SHP77 (cell line): Measurements from ENCODE around the gene KLHL21.
A peak's percentile ranks its signal among the peaks of the same experiment; 100 is the strongest.

Source experiments
- DNase-seq, 2 experiments: peaks; one replicate each; lab custom pipeline; 2025; lab: John Stamatoyannopoulos, UW

Gene KLHL21

DNA sequence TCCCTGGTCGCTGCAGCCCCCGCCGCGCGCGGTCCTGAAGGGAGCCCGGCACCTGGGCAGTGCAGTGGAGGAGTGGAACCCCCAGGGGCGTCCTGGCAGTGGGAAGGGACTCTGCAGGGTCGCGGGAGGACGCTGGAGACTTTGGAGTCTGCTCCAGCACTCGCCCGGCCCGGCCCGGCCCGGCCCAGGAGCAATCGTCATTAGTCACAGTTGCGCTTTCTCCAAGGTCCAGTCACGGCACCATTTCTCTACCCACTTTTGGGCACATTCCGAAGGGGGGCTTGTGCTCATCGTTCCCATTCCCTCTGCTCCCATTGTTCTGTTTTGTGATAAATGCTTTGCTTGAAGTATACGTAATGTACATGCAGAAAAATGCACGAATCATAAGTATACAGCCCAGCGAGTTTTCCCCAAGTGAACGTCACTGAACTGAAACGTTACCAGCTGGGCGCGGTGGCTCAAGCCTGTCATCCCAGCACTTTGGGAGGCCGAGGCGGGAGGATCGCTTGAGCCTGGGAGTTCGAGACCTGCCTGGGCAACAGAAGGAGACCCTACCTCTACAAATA lies 23.0 kb upstream of the KLHL21 start:
- DNase-seq = no peak

DNA sequence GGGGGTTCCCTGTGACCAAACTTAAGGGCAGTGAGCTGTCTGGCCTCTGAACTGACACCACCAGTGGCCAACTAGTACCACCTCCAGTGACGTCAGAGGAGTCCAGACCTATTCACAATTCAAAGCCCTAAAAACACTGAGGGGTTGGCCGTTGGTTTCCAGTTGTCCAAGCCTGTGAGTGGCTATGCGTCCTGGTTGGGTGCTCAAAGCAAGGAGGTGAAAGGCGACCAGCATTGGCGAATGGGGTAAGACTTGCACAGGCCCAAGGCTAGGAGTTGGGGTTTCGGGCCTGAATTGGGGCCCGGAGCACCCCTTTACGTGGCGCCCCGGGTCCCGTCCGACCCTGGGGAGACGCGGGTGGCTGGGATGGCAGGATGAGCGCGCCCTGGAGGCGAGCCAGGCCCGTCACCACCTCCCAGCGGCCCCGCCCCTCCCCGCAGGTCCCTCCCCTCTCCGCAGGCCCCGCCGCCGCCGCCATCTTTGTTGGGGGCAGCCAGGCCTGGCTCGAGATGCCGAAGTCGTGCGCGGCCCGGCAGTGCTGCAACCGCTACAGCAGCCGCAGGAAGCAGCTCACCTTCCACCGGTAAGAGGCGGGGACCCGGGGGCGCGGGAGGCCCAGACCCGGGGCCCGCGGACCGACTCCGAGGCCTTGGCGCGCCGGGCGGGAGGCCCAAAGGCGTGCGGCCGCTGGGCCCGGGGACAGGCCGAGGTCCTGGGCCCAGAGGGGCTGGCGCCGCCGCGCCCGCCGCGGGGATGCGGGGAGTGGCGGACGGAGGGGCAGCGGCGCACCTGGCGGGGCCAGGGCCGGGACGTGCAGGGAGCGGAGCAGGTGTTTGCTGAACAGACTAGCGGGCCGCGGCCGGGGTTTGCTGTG lies 22.3 kb upstream of the KLHL21 start, which contains the start of gene THAP3:
THAP3 (plus strand) TSS at position 159 of the 874 bp plus-strand sequence; CDS start at position 510, 351 bp downstream.
- peak; percentile 64 to 77 for DNase-seq

DNA sequence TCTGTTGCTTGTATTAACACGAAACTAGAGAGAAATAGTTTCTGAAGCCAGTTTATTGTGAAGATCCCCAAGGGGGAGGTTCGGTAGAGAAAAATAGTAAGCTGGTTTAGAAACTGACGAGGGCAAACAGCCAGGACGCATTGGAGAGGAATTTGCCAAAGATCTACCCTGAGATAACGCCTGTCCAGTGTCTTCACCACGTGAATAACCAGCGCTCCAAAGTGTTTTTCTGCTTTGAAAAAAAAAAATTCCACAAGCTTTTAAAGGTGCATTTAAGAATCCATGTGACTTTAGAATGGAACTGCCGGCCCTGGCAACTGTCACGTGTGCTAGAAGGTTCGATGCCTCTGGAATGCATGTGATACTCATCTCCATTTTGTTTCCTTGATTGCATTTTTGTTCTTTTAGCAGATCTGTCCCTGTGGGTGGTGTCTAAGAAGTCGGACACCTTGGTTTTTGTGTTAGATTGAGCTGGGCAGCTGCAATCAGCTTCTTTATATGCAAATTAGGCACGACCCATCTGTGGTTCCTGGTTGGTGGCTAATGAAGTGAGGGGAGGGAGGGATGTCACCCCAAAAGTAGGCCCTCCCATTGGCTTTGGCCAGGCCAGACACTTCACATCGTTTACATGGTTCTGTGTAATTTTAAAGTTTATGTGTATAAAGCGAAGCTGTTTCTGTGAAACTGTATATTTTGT lies 20.7 kb upstream of the KLHL21 start:
- DNase-seq = no peak

DNA sequence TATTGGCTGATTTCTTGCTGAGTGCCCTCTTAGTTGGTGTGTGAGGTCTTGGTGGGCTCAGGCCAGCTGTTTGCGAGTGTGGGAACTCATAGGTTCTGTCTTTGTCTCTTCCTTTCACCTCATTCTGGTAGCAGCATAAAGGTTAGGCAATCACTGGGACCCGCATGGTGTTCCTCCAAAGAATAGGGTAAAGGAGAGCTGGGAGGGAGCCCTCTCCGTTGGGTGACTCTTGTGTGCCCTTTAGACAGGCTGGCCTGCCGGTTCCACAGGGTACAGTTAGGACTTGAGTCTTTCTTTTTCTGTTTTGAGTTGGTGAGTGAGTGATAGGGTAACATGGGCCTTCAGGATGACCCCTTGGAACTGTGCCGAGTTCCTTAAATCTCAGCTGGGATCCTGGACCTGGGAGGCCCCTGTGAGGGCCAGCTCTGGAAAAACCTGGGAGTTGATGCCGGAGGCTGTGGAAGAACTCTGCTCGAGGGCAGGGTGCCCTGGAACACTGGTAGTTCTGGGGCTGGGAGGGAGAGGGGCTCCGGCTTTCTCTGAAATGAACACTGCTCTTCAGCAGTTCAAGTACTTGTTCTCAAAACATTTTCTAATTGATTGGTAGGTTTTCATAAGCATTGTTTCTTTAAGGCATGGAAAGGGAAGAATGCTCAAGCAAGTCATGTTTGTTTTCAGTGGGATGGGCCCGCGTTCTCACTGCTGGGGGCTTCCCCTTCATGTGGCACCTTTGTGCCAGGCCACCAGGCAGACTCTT lies 19.9 kb upstream of the KLHL21 start:
- DNase-seq = no peak

DNA sequence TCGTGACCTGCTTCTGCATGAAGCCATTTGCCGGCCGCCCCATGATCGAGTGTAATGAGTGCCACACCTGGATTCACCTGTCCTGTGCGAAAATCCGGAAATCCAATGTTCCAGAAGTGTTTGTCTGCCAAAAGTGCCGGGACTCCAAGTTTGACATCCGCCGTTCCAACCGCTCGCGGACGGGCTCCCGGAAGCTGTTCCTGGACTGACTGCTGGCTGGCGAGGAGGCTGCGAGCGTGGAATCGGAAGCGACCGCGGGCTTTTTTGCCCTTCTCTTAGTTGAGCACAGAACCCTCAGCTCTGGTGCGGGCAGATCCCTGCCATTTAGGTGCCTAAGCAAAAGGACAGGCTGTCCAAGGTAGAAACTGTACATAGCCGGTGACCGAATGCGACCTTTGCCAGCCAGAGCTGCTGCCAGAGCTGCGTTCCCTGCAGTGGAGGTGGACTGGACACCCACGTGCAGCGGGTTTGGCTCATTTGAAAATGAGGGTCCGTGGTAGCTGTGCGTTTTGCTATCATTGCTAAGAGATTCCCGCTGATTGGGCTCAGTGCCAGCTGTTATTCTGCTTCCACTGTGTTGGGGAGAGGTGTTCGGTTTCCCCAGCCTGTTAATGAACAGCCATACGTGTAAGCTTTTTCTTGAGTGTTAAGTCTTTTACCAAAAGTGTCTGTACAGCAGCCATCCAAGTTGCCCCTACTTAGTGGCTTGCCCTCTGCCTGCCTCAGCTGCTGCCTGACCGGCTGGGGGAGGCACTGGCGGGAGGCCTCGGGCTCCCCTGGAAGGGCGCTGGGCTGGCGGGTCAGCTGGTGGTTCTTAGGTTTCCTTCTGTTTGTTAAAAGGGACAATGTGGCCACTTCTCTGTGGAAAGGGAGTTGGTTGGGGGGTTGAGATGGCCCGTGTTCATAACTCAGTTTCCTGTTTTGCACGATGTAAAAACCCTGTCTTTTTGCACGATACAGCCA lies 19.0 kb upstream of the KLHL21 start:
- DNase-seq = no peak

DNA sequence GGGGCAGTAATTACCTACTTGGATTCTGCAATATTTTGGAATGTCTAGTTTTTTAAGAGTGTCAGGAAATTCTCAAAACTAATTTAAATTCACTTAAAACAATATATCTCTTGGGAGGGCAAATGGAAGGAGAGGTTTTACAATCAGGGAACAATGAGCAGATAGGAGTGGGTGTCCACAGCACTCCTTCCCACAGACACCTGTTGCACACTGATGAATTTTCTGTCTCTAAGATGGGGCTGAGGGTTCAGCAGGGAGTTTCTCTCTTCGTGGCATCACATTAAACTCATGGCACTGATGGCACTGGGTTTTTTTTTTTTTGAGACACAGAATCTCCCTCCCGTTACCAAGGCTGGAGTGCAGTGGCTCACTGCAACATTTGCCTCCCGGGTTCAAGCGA lies 16.4 kb upstream of the KLHL21 start:
- no peak for DNase-seq

DNA sequence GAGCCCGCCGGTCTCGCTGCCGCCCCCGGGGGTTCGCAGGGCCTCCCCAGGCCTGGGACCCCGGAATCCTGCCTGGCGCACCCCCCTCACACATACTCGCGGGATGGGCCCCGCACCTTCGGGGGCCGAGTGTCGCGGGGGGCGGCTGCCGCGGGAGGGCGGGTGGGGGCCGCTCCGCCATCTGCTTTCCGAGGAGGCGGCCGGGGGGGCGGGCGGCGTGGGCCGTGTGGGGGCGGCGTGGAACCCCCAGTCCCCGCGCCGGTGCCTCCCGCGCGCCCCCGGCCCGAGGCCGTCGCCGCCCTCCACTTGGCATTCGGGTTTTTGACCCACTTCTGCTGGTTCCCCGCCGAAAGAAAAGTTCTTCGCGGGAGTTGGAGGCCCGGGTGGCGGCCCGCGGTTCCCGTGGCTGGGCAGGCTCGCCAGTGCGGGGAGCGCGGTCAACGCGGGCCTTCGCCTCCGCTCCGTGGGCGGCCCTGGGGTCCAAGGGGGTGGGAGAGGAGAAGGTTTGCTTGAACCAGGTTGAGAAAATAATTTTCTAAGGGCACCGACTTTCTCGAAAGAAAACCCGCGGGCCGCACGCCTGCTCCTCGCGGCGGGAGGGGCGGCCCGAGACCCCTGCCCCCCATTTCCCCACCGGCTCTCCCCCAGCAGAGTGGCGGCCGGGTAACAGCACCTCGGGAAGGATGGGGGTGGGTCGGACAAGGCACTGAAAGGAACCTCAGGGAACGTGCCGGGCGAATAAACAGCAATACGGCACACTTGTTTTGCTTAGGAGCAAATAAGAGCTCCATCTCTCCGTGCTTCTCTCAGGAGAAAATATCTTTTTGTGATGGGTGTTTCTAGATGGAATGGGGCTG lies 12.5 kb upstream of the KLHL21 start:
- DNase-seq = no peak

DNA sequence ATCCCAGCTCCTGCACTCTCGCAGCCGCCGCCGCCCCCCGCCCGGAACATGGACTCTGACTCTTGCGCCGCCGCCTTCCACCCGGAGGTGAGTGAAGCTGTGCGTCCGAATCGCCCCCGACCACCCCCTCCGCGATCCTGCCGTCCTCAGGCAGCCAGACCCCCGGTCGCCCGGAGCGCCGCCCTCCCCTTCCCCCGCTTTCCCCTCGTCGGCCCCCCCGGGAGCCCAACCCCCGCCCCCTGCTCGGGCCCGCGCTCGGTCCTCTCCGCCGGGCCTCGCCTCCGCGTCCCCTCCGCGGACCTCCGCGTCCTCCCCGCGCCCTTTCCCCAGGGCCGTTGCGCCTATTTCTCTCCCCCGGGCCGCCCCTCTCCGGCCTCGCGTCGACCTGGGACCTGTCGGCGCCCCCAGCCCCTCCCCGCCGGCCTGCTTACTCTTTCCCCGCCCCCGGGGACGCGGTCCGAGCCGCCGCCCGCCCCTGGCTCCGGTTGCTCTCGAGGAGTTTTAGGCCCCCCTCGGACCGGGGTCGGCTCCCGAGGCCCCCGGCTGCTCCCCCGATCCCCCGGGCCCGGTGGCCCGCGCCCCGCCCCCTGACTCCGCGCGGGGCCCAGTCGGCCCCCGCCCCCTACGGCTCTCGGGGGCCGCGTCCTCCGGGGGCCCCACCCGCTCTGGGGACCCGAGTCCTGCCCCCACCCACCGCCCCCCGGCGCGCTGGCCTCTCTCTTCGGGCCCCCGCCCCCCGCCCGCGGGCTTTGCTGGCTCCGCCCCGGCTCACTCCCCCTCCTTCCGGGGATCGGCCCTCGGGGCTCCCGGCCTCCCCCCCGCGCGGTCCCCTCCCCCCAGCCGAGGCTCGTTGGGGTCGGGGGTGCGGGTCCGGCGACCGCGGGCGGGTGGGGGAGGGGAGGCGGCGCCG lies 11.6 kb upstream of the KLHL21 start:
- DNase-seq = no peak

DNA sequence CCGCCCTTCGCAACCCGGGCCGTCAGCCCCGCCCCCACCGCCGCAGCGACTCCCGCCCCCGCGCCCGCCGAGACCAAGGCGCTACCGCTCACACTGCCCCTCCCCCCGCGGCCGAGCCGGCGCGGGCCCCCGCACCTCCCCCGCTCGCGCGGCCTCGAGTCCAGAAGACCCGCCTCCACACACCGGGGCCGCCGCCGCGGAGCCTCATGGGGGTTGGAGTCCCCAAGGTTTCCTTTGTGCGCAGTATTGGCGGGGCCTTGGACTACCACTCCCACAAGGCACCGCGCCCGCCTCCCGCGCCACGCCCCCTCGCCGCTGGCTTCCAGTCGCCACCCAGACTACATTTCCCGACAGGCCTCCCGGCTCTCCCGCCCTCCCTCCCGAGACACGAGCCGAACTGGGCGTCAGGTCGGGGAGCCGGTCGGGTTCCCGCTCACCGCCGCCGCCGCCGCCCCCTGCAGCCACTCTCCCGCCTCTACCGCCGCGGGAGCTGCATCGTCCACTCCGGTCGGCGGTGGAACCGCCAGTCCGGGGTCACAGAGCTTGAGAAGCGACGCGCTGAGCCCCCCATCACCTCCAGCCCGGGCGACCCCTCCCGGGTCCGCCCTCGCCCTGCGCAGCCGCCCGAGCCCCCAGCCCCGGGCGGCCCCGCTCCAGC lies 10.8 kb upstream of the KLHL21 start, which contains the start of gene PHF13:
PHF13 (plus strand) TSS at position 371 of the 658 bp plus-strand sequence. CDS start 336 bp downstream, outside the sequence.
- DNase-seq = peak; percentile 95 to 97

DNA sequence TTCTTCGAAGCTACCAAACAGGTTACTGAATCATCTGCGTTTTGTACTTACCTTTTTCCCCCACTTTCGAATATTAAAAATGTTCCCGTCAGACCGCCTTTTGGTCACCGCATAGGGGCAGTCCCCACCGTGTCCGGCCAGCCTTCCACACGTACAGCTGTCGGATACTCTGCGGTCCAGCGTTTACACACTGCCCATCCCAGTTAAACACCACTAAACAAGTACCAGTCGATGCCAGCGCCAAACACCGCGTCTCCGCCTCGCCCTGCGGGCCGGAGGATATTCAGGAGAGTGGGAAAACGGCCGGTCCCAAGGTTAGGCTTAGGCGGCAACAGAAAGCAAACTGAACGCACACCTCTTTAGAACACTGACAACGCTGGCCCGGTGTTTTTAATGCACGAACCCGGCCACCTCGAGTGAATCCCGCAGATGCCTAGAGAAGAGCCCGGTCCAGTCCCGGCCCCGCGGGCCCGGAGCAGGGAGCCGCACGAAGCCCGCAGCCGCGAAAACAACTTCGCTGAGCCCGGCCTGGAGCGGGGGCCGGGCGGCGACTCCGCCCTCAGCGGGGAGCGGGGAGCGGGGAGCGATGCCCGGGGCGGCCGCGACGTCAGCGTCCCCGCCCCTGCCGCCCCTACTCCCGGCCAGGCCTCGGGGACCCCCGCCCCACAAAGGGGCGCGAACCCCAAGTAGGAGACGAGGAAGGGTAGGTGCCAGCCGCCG lies 10.1 kb upstream of the KLHL21 start:
- DNase-seq = peak; percentile 35 to 57

DNA sequence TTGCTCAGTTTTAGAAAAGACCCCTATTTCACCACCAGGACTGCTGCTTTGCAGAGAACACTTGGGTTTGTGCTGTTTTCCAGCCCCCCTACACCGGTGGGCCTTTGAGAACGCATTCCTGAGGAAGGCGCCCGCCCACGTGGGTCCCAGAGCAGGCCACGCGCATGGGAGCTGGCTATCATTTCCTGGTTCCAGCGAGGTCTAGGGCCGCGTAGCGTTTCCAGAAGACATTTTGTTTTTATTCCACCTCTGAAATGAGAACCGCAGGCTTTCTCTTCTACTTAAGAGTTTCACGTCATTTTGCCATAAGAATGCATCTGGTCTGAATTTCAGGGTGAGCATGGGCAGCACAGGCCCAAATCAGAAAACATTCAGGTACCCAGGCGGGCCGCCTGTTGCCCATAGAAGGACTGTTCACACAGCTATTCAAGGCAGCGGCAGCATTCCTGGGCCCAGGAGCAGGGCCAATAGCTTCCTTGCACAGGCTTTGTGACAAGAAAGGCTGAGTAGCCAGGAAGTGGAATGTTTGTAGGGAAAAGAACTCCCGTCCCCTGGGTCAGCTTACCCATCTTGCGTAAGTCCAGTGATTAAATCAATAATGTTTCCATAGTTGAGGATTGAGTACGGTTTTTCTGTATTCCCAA lies 1.4 kb upstream of the KLHL21 start:
- DNase-seq = no peak

DNA sequence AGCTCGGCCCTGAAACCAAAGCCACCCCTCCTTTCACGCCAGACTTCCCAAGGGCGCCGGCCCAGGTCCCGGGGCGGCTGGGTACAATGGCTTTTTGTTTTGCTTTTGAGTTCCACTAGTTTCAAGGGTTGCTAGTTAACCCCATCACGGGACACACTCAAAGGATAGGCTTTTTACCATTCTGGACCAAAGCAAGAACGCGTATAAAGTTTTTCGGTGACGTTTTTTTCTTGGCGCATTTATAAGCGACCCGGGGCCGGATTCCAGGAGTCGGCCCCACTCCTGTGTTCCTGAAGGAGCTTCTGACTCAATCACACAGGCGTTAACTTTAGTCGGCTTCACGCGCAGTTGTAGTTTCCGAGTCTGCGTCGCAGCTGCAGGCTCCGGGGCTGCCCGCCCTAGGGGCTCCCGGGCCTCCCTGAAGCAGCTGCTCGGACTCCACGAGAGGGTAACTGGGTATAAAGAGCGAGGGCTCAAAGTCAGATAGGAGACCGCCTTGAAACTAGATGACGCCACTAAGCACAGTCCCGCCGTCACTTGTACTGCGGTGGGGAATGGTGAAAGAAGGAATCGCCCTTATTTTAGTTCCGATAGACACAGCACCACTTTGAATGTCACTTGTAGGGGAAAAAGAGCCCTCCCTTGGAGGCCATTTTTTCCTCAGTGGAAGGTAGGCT lies 707 bp upstream of the KLHL21 start:
- no peak for DNase-seq

DNA sequence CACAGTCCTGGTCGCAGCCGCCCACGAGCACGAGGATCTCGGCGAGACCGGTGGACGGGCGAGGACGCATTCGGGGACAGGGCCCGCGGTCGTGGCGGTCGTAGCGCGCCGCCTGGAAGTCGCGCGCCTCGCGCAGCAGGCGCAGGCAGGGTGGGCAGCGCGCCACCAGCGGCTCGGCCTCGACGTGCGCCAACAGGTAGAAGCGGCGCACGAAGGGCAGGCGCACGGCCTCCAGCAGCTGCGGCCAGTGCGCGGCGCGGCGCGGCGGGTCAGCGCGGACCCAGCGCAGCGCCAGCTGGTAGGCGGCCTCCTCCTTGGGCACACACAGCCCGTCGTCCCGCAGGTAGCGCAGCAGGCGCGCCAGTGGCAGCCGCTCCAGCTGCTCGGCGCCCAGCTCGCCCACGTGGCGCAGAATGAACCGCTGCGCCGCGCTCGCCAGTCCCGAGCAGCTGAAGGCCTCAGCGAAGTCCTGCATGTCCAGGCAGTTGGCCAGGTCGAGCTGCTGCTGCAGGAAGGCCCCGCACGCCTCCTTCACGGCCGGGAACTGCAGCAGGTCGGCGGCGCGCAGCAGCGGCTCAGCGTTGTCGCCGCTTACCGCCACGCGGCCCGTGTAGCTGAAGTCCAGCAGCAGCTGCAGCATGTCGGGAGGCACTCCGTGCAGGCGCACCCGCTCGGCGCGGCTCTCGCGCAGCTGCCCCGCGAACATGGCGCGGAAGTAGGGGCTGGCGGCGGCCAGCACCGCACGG lies 573 bp downstream of the KLHL21 start:
- peak; percentile 62 to 63 for DNase-seq

DNA sequence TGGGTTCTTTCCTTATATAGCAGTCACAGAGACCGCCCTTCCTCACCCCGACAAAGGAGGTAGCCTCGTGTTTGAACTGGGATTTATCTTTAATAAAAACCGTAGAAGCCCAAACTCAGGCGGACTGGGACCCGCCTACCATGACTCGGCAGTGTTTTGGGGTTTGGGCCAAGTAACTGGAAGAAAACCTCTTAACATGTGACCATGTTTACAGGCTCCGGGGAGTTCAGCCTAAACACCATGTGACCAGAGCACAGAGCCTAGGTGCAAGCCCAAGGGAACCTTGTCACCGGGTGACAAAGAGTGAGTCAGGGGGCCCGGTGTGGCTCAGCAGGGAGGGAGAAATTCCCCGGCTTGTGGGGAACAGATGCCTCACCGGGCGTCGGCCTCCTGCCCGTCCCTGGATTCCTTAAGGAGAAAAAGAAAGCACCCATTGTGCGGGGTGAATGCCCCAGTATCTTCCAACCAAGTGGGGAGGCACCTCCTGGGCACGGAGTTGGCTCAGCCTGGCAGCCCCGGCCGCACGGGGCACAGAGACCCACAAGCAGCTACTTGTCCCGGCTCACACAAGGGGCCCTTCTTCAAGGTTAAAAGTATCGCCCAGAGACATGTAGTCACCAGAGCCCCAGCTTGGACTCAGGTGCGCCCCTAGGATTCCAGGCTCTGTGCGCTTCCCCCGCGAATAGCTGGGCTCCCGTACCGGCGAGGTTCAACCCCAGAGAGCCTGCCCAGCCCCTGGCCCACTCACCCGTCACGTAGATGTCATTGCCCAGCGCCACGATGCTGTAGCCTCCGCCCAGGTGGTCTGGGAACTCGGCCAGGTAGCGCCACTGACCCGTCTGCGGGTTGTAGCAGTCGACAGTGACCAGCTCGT lies 1.4 kb downstream of the KLHL21 start:
- no peak for DNase-seq
